Sigmoid colon (tissue), 7 donors: ENCODE results near the gene ODAPH. TPM values are rescaled to one million over a fixed set of nuclear protein-coding genes. Genes with fewer than 3 reads are reported as not detected.
"Not testable (repeated sequence)": the region's sequence is repeated elsewhere in the genome, so short reads cannot be mapped to it uniquely, and the experiment has no call there.

Experiments
- DNase-seq: peaks from one replicate; pipeline ENCODE4 v3.0.0-alpha.2; 2019
- H3K27ac ChIP-seq, 4 donors: fragments of 200-600 bp; sonication (generic); one replicate each; pipeline ENCODE4 v1.5.1; 2016 to 2019; ENCODE audit warnings: mild to moderate bottlenecking in 1 of 4
- H3K27me3 ChIP-seq, 3 donors: fragments of 200-600 bp; sonication (generic); one replicate each; pipeline ENCODE4 v1.5.1; 2019; ENCODE audit warnings: mild to moderate bottlenecking in 1 of 3
- H3K36me3 ChIP-seq, 4 donors: fragments of 200-600 bp; sonication (generic); one replicate each; pipeline ENCODE4 v1.5.1; 2016 to 2019
- H3K4me1 ChIP-seq, 4 donors: fragments of 200-600 bp; sonication (generic); one replicate each; pipeline ENCODE4 v1.5.1; 2017 to 2019
- H3K4me3 ChIP-seq, 4 donors: fragments of 200-600 bp; sonication (generic); one replicate each; pipeline ENCODE4 v1.5.1; 2017 to 2019; ENCODE audit warnings: mild to moderate bottlenecking in 2 of 4, moderate library complexity in 1 of 4
- H3K9me3 ChIP-seq, 4 donors: fragments of 200-600 bp in 3 of 4; sonication (generic) in 3 of 4; one replicate each; pipeline versions ENCODE4 v1.5.1 to v1.6.1; 2013 to 2019
- EP300 ChIP-seq, 4 donors: sonication (generic); formaldehyde crosslinking; IDR thresholded peaks; one replicate each; pipeline ENCODE4 v1.6.1; 2017; ENCODE audit warnings: antibody characterized with exemption in 4 of 4
- POLR2A ChIP-seq, 2 donors: fragments of 450-650 bp; IDR thresholded peaks; one replicate each; pipeline ENCODE4 v1.6.1; 2016; ENCODE audit warnings: antibody characterized with exemption in 2 of 2, mild to moderate bottlenecking in 2 of 2, moderate library complexity in 2 of 2
- POLR2AphosphoS5 ChIP-seq, 4 donors: sonication (generic); formaldehyde crosslinking; IDR thresholded peaks; one replicate each; pipeline ENCODE4 v1.6.1; 2017; ENCODE audit warnings: antibody characterized with exemption in 4 of 4
- WGBS, 2 donors: extraction: QIAGEN DNeasy Blood & Tissue Kit; methylation state at CpG; one replicate each; pipeline ENCODE4 v1.1.7; 2013; 5-methylcytosine and 5-hydroxymethylcytosine counted together
- intact Hi-C: fragments of 100-400 bp; cut with DNase I; formaldehyde crosslinking; loops from one replicate; pipeline ENCODE4 v1.15.1; 2023
- polyA plus RNA-seq, 3 donors: library from polyadenylated mRNA; stranded (reverse); fragments of 200-250 nt; gene quantifications; one replicate each; pipeline ENCODE4 v1.2.3, GENCODE V29; 2013
- total RNA-seq, 4 donors: library from RNA; depleted of rRNA; stranded (reverse); fragments of >200 nt; gene quantifications; one replicate each; pipeline ENCODE4 v1.1.0, GENCODE V29; 2016
- TF ChIP-seq, protein P1 (sequence below), 4 experiments: fragments of 450-650 bp in 3 of 4; fragments of 200-600 bp in 1 of 4; IDR thresholded peaks; one replicate each; pipeline ENCODE4 v1.5.1; 2016 to 2019; ENCODE audit warnings: antibody characterized with exemption in 4 of 4, mild to moderate bottlenecking in 3 of 4, moderate library complexity in 2 of 4
- donor health status: healthy with polysubstance abuse.
- donor health status: Bipolar disorder and iron deficiency.
- donor health status: healthy.

The ODAPH gene
- total and polyA plus RNA-seq, 7 donors = 0.06 TPM; not detected in 6

DNA sequence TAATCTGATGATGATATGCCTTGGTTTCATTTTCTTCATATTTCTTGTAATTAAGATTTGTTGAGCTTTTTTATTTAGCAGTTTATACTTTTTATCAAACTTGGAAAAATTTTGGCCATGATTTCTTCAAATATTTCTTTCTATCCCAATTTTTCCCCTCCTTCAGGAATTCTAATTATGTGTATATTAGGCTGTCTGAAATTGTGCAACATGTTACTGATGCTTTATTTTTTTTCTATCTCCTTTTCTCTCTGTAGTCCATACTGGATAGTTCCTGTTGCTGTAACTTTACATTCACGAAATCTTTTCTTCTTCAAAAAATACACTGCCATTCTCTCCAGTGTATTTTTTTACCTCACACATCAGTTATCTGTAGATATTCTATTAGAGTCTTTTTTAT is 30.8 kb upstream of the ODAPH start:
- no peak for DNase-seq
- intact Hi-C loops = no loop called here
- H3K4me3 ChIP-seq = no peak overlapping the region
- no peaks in the 10 kb centered on the region for H3K9me3 ChIP-seq
- H3K36me3 ChIP-seq = peaks cover 8 to 67% (median 29%) of the 10 kb centered on the region in 4 donors
- no peaks in the 10 kb centered on the region for H3K4me1 ChIP-seq
- 95 to 99% methylated on average over 1 of the region's 1 CpG for WGBS, 2 donors
- H3K27me3 ChIP-seq = no peaks in the 10 kb centered on the region
- H3K27ac ChIP-seq = no peak overlapping the region
- no peak for TF ChIP-seq EP300 (IDR thresholded peaks at IDR 0.05)
- TF ChIP-seq POLR2A (IDR thresholded peaks at IDR 0.05) = no peak
- TF ChIP-seq, protein P1, sequence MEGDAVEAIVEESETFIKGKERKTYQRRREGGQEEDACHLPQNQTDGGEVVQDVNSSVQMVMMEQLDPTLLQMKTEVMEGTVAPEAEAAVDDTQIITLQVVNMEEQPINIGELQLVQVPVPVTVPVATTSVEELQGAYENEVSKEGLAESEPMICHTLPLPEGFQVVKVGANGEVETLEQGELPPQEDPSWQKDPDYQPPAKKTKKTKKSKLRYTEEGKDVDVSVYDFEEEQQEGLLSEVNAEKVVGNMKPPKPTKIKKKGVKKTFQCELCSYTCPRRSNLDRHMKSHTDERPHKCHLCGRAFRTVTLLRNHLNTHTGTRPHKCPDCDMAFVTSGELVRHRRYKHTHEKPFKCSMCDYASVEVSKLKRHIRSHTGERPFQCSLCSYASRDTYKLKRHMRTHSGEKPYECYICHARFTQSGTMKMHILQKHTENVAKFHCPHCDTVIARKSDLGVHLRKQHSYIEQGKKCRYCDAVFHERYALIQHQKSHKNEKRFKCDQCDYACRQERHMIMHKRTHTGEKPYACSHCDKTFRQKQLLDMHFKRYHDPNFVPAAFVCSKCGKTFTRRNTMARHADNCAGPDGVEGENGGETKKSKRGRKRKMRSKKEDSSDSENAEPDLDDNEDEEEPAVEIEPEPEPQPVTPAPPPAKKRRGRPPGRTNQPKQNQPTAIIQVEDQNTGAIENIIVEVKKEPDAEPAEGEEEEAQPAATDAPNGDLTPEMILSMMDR (IDR thresholded peaks at IDR 0.05) = no peak
- TF ChIP-seq POLR2AphosphoS5 (IDR thresholded peaks at IDR 0.05) = no peak

DNA sequence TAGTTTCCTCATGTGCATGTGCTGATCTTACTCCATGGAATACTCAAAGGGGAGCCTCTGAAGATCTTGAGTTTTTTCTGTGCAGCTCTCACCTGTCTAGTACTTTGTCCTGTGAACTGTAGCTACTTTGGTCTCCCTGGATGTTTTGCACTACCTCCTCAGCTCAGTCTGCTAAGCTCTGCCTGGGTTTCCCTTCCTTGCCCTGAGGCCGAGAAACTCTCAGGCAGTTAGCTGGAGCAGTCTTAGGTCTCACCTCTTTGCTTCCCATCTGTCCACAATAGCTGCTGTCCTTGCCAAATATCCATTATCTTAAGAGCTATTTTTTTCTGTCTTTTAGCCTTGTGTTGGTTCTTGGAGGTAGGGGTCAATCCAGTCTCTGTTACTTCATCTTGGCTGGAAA is 30.0 kb upstream of the ODAPH start:
- no peak for TF ChIP-seq EP300 (IDR thresholded peaks at IDR 0.05)
- TF ChIP-seq POLR2A (IDR thresholded peaks at IDR 0.05) = no peak
- TF ChIP-seq, protein P1 (IDR thresholded peaks at IDR 0.05) = no peak
- TF ChIP-seq POLR2AphosphoS5 (IDR thresholded peaks at IDR 0.05) = no peak
- H3K36me3 ChIP-seq = peaks cover 8 to 75% (median 32%) of the 10 kb centered on the region in 4 donors
- no peak overlapping the region for H3K4me3 ChIP-seq
- H3K4me1 ChIP-seq = no peaks in the 10 kb centered on the region
- H3K27me3 ChIP-seq = no peaks in the 10 kb centered on the region
- no peaks in the 10 kb centered on the region for H3K9me3 ChIP-seq
- DNase-seq = no peak
- no peak overlapping the region for H3K27ac ChIP-seq
- 97 to 100% methylated on average over 1 of the region's 1 CpG for WGBS, 2 donors
- intact Hi-C loops = no loop called here

DNA sequence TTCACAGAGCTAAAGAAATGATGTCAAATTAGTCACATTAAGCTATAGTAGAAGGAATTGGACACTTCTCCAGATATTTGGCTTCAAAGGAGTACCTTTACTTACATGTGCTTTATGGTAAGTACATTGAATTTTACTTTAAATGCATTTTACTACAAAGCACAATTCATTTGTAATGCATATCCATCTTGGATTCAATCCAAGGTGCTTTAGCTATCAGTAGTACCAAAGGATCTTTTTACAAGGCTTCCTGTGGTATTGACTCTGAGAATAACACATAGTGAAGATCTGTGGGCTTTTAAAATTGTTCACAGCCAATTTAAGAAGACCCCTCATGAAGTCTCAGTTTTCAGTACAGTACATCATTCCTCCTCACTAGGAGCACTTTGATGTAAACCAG is 28.4 kb upstream of the ODAPH start:
- Histone ChIP-seq H3K9me3 (no peaks in the 10 kb centered on the region), H3K4me3 (no peak overlapping the region), H3K27ac (no peak overlapping the region), H3K27me3 (no peaks in the 10 kb centered on the region), H3K36me3 (peaks cover 12 to 74% (median 41%) of the 10 kb centered on the region in 4 donors), H3K4me1 (no peaks in the 10 kb centered on the region)
- intact Hi-C loops = no loop called here
- TF ChIP-seq POLR2A (IDR thresholded peaks at IDR 0.05) = no peak
- TF ChIP-seq POLR2AphosphoS5 (IDR thresholded peaks at IDR 0.05) = no peak
- TF ChIP-seq, protein P1 (IDR thresholded peaks at IDR 0.05) = no peak
- TF ChIP-seq EP300 (IDR thresholded peaks at IDR 0.05) = no peak
- no peak for DNase-seq

DNA sequence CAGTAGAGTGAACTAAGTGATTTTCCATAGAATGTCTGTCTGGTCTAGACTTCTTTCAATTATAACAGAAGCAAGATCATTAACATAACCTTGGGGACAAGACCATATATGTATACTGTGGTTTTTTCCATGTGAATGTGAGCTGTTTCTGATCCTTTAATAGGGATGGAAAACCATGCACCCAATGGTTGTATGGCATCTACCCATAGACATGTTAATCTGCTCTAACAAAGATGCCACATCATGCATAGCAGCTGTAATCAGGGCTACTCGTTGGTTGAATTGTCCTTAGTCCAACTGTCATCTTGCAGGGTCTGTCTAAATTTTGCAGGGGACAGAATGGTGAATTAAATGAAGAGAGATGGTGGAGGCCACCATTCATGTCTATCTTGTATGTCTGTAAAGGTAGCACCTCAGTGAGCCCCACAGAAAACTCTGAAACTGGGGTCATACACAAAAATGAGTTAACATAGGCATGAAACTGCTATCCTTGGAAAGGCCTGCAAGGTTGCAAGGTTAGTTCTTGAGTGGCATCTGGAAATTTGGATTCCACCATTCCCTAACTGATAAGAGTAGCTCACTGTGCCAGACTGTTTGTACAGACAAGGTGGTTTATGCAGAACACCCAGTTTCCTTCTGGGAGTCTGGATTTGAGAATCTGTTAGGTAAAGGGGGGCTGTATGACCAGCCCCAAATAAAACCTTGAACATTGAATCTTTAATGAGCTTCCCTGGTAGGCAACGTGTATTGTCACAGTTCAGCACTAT is 25.1 kb upstream of the ODAPH start:
- DNase-seq = no peak
- TF ChIP-seq EP300 (IDR thresholded peaks at IDR 0.05) = no peak
- TF ChIP-seq POLR2A (IDR thresholded peaks at IDR 0.05) = no peak
- TF ChIP-seq POLR2AphosphoS5 (IDR thresholded peaks at IDR 0.05) = no peak
- TF ChIP-seq, protein P1 (IDR thresholded peaks at IDR 0.05) = no peak
- intact Hi-C loops = no loop called here
- Histone ChIP-seq H3K4me1 (no peaks in the 10 kb centered on the region), H3K4me3 (no peak overlapping the region), H3K36me3 (peaks cover 12 to 66% (median 39%) of the 10 kb centered on the region in 4 donors), H3K27me3 (no peaks in the 10 kb centered on the region), H3K27ac (no peak overlapping the region), H3K9me3 (no peaks in the 10 kb centered on the region)
- WGBS, 2 donors = 91 to 95% methylated on average over 2 of the region's 2 CpGs

DNA sequence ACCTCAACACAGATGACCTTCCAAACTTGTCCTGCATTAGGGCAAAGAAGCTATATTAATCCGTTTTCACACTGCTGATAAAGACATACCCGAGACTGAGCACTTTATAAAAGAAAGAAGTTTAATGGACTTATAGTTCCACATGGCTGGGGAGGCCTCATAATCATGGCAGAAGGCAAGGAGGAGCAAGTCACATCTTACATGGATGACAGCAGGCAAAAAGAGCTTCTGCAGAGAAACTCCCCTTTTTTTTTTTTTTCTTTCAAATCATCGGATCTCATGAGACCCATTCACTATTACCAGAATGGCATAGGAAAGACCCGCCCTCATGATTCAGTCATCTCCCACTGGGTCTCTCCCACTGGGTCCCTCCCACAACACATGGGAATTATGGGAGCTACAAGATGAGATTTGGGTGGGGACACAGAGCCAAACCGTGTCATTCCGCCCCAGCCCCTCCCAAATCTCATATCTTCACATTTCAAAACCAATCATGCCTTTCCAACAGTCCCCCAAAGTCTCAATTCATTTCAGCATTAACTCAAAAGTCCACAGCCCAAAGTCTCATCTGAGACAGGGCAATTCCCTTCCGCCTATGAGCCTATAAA is 24.2 kb upstream of the ODAPH start:
- H3K27me3 ChIP-seq, H3K4me1 ChIP-seq, H3K27ac ChIP-seq, intact Hi-C loops, DNase-seq, H3K4me3 ChIP-seq, H3K9me3 ChIP-seq: not testable (repeated sequence)
- H3K36me3 ChIP-seq = peaks cover 12 to 57% (median 32%) of the 10 kb centered on the region in 4 donors
- 92 to 96% methylated on average over 7 of the region's 7 CpGs for WGBS, 2 donors

DNA sequence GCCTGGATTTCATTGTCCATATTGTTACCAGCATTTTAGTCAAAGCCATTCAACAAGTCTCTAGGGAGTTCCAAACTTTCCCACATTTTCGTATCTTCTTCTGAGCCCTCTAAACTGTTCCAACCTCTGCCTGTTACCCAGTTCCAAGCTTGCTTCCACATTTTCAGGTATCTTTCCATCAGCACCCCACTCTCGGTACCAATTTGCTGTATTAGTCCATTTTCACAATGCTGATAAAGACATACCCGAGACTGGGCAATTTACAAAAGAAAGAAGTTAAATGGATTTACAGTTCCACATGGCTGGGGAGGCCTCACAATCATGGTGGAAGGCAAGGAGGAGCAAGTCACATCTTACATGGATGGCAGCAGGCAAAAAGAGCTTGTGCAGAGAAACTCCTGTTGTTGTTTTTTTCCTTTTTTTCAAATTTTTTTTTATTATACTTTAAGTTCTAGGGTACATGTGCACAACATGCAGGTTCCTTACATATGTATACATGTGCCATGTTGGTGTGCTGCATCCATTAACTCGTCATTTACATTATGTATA is 22.5 kb upstream of the ODAPH start:
- DNase-seq, H3K4me1 ChIP-seq, H3K9me3 ChIP-seq, H3K4me3 ChIP-seq, intact Hi-C loops, H3K27ac ChIP-seq, H3K27me3 ChIP-seq: not testable (repeated sequence)
- 95 to 97% methylated on average over 4 of the region's 4 CpGs for WGBS, 2 donors
- peaks cover 4 to 39% (median 19%) of the 10 kb centered on the region in 4 donors for H3K36me3 ChIP-seq

DNA sequence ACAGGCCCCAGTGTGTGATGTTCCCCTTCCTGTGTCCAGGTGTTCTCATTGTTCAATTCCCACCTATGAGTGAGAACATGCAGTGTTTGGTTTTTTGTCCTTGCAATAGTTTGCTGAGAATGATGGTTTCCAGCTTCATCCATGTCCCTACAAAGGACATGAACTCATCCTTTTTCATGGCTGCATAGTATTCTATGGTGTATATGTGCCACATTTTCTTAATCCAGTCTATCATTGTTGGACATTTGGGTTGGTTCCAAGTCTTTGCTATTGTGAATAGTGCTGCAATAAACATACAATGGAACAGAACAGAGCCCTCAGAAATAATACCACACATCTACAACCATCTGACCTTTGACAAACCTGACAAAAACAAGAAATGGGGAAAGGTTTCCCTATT is 21.9 kb upstream of the ODAPH start:
- H3K4me1 ChIP-seq, H3K27me3 ChIP-seq, H3K9me3 ChIP-seq, H3K4me3 ChIP-seq, DNase-seq, intact Hi-C loops, H3K27ac ChIP-seq: not testable (repeated sequence)
- H3K36me3 ChIP-seq = peaks cover 4 to 34% (median 17%) of the 10 kb centered on the region in 4 donors

DNA sequence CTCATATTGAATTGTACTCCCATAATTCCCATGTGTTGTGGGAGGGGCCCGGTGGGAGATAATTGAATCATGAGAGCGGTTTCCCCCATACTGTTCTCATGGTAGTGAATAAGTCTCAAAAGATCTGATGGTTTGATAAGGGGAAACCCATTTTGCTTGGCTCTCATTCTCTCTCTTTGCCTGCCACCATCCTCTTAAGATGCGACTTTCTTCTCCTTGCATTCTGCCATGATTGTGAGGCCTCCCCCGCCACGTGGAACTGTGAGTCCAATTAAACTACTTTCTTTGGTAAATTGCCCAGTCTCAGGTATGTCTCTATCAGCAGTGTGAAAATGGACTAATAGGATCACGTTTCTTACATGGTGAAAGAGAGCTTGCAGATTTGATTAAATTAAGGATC is 18.6 kb upstream of the ODAPH start:
- H3K27ac ChIP-seq, DNase-seq, H3K9me3 ChIP-seq, intact Hi-C loops, H3K4me1 ChIP-seq, H3K27me3 ChIP-seq, H3K4me3 ChIP-seq: not testable (repeated sequence)
- 92 to 94% methylated on average over 6 of the region's 6 CpGs for WGBS, 2 donors
- H3K36me3 ChIP-seq = peaks cover 0 to 10% (median 4%) of the 10 kb centered on the region in 4 donors
